Common myeloid progenitor, CD34-positive (primary cell): ENCODE results near the gene BNC2.
A peak's percentile ranks its signal among the peaks of the same experiment; 100 is the strongest.

Source experiments
- CTCF ChIA-PET: fragments of 350-600 bp; sonication (Branson Sonifier 250); formaldehyde crosslinking; loops from one replicate; lab custom pipeline; 2021; ENCODE audit warnings: antibody characterized with exemption; lab: Charles Lee
- POLR2A ChIA-PET: fragments of 350-600 bp; sonication (Branson Sonifier 250); formaldehyde crosslinking; loops from one replicate; lab custom pipeline; 2021; ENCODE audit warnings: antibody characterized with exemption; lab: Charles Lee
- DNase-seq, 3 donors: peaks; one replicate each; pipeline versions ENCODE4 v3.0.0 to v3.0.0-alpha.2; 2013
- H3K27ac ChIP-seq, 2 experiments: 1 replicate in 1 of 2; 2 replicates in 1 of 2; pipeline ENCODE4 v1.7.0; 2013; ENCODE audit warnings: inconsistent platforms in 2 of 2, low read length in 2 of 2, mild to moderate bottlenecking in 2 of 2, low read depth in 1 of 2, moderate library complexity in 1 of 2; ENCODE audit not compliant: severe bottlenecking in 2 of 2, insufficient read depth in 1 of 2, poor library complexity in 1 of 2
- H3K27me3 ChIP-seq, 5 experiments: replicated peaks in 2 of 5; 1 replicate in 3 of 5; 2 replicates in 2 of 5; pipeline versions ENCODE4 v1.6.1 to v1.7.0; 2013; ENCODE audit warnings: low read length in 4 of 5, mild to moderate bottlenecking in 2 of 5, moderate library complexity in 2 of 5, inconsistent platforms in 1 of 5; ENCODE audit not compliant: insufficient read depth in 5 of 5, control insufficient read depth in 4 of 5
- H3K36me3 ChIP-seq, 4 experiments: 1 replicate in 2 of 4; 2 replicates in 2 of 4; pipeline versions ENCODE4 v1.6.1 to v1.7.0; 2013; ENCODE audit warnings: low read length in 3 of 4, control low read depth in 1 of 4, mild to moderate bottlenecking in 1 of 4; ENCODE audit not compliant: control insufficient read depth in 4 of 4, insufficient read depth in 4 of 4
- H3K4me1 ChIP-seq, 4 experiments: 1 replicate in 3 of 4; 2 replicates in 1 of 4; pipeline versions ENCODE4 v1.6.1 to v1.7.1; 2013; ENCODE audit warnings: low read length in 3 of 4, mild to moderate bottlenecking in 3 of 4, control low read depth in 1 of 4, inconsistent platforms in 1 of 4, moderate library complexity in 1 of 4; ENCODE audit not compliant: control insufficient read depth in 4 of 4, insufficient read depth in 4 of 4; ENCODE audit errors: control extremely low read depth in 1 of 4
- H3K4me3 ChIP-seq, 7 experiments: 1 replicate in 4 of 7; 2 replicates in 3 of 7; pipeline versions ENCODE4 v1.5.1 to v1.7.0; 2013; ENCODE audit warnings: mild to moderate bottlenecking in 7 of 7, low read length in 6 of 7, moderate library complexity in 6 of 7, inconsistent platforms in 2 of 7, low read depth in 2 of 7, control low read depth in 1 of 7; ENCODE audit not compliant: insufficient read depth in 4 of 7, control insufficient read depth in 1 of 7; ENCODE audit errors: extremely low read depth in 1 of 7
- H3K9me3 ChIP-seq, 5 experiments: 1 replicate in 4 of 5; 2 replicates in 1 of 5; pipeline versions ENCODE4 v1.6.1 to v1.7.1; 2013; ENCODE audit warnings: low read length in 4 of 5, mild to moderate bottlenecking in 2 of 5, inconsistent platforms in 1 of 5, low read depth in 1 of 5, moderate library complexity in 1 of 5; ENCODE audit not compliant: control insufficient read depth in 4 of 5, insufficient read depth in 2 of 5; ENCODE audit errors: control extremely low read depth in 1 of 5
- WGBS: methylation state at CpG from one replicate; pipeline ENCODE4 v1.1.5; 2013; ENCODE audit not compliant: insufficient coverage; 5-methylcytosine and 5-hydroxymethylcytosine counted together

Gene BNC2

GRCh38 chr9:16524078-16524477 is 346.4 kb downstream of the BNC2 start:
- Histone ChIP-seq H3K9me3 (no peaks in the 10 kb centered on the region), H3K27me3 (no peaks in the 10 kb centered on the region), H3K36me3 (no peaks in the 10 kb centered on the region), H3K27ac (no peak overlapping the region), H3K4me3 (no peak overlapping the region), H3K4me1 (peaks cover 9 to 22% (median 15%) of the 10 kb centered on the region in 4 experiments)
- 100% methylated on average over 2 of the region's 3 CpGs for WGBS
- ChIA-PET CTCF (interaction anchor here (0.6 to 1.6 kb wide), 2 partner anchors 59 to 296 kb away, joined by 3 to 5 read pairs; no protein-coding TSS in a partner anchor), POLR2A (no interaction called here)
- no peak for DNase-seq

- Histone ChIP-seq H3K9me3 (no peaks in the 10 kb centered on the region), H3K27me3 (no peaks in the 10 kb centered on the region), H3K27ac (no peak overlapping the region), H3K4me3 (no peak overlapping the region), H3K4me1 (peaks cover 9 to 22% (median 15%) of the 10 kb centered on the region in 4 experiments), H3K36me3 (no peaks in the 10 kb centered on the region)
- ChIA-PET POLR2A (no interaction called here), CTCF (interaction anchor here (1.1 to 1.6 kb wide), 2 partner anchors 9 kb away, joined by 3 read pairs; no protein-coding TSS in a partner anchor)
- WGBS, result 0% methylated on average over 3 of the region's 3 CpGs
- peak; percentile 12 to 80 (median 69) for DNase-seq
Measured at GRCh38 chr9:16521868-16522411, 348.5 kb downstream of the BNC2 start.

GRCh38 chr9:16519001-16519400 is 351.5 kb downstream of the BNC2 start:
- ChIA-PET POLR2A (no interaction called here), CTCF (interaction anchor here (1.7 kb wide), 1 partner anchor 9 kb away, joined by 4 read pairs; no protein-coding TSS in a partner anchor)
- 100% methylated on average over 1 of the region's 2 CpGs for WGBS
- Histone ChIP-seq H3K4me1 (peaks cover 9 to 24% (median 15%) of the 10 kb centered on the region in 4 experiments), H3K27ac (no peak overlapping the region), H3K9me3 (no peaks in the 10 kb centered on the region), H3K4me3 (no peak overlapping the region), H3K27me3 (no peaks in the 10 kb centered on the region), H3K36me3 (no peaks in the 10 kb centered on the region)
- DNase-seq, result no peak

- DNase-seq, result no peak
- ChIA-PET CTCF (no interaction called here), POLR2A (no interaction called here)
- Histone ChIP-seq H3K36me3 (no peaks in the 10 kb centered on the region), H3K4me1 (peaks cover 4 to 14% (median 6%) of the 10 kb centered on the region in 4 experiments), H3K9me3 (no peaks in the 10 kb centered on the region), H3K27ac (no peak overlapping the region), H3K27me3 (no peaks in the 10 kb centered on the region), H3K4me3 (no peak overlapping the region)
- WGBS, result 100% methylated on average over 1 of the region's 2 CpGs
Measured at GRCh38 chr9:16516891-16517290, 353.6 kb downstream of the BNC2 start.

GRCh38 chr9:16515879-16516301 is 354.6 kb downstream of the BNC2 start:
- ChIA-PET CTCF (no interaction called here), POLR2A (interaction anchor here (0.6 kb wide), 1 partner anchor 25 kb away, joined by 4 read pairs; no protein-coding TSS in a partner anchor)
- Histone ChIP-seq H3K36me3 (no peaks in the 10 kb centered on the region), H3K4me3 (no peak overlapping the region), H3K27ac (no peak overlapping the region), H3K4me1 (peaks cover 0 to 4% (median 0%) of the 10 kb centered on the region in 4 experiments), H3K27me3 (no peaks in the 10 kb centered on the region), H3K9me3 (no peaks in the 10 kb centered on the region)
- no peak for DNase-seq
- WGBS, result 100% methylated on average over 1 of the region's 4 CpGs

- Histone ChIP-seq H3K27ac (no peak overlapping the region), H3K4me1 (peaks cover 0 to 2% (median 0%) of the 10 kb centered on the region in 4 experiments), H3K9me3 (no peaks in the 10 kb centered on the region), H3K4me3 (no peak overlapping the region), H3K27me3 (no peaks in the 10 kb centered on the region), H3K36me3 (no peaks in the 10 kb centered on the region)
- ChIA-PET CTCF (no interaction called here), POLR2A (no interaction called here)
- WGBS, result 98% methylated on average over 12 of the region's 12 CpGs
- no peak for DNase-seq
Measured at GRCh38 chr9:16515207-16515606, 355.3 kb downstream of the BNC2 start.

- 100% methylated on average over 1 of the region's 1 CpG for WGBS
- CTCF ChIA-PET, result no interaction called here
- H3K4me3 ChIP-seq, result no peak overlapping the region
- POLR2A ChIA-PET, result no interaction called here
- H3K27me3 ChIP-seq, result no peaks in the 10 kb centered on the region
- no peaks in the 10 kb centered on the region for H3K36me3 ChIP-seq
- no peak for DNase-seq
- H3K9me3 ChIP-seq, result no peaks in the 10 kb centered on the region
- no peak overlapping the region for H3K27ac ChIP-seq
- peaks cover 0 to 2% (median 0%) of the 10 kb centered on the region in 4 experiments for H3K4me1 ChIP-seq
Measured at GRCh38 chr9:16514131-16514530, 356.3 kb downstream of the BNC2 start.
